GM20000 (cell line): ENCODE measurements around the gene RPL36.

Source experiments
- DNase-seq: peaks from one replicate; pipeline ENCODE4 v3.0.0; 2012; ENCODE audit warnings: low spot score
- CTCF ChIP-seq: IDR thresholded peaks from 2 replicates; pipeline ENCODE4 v1.5.1; 2012; ENCODE audit warnings: mild to moderate bottlenecking, control low read depth; ENCODE audit errors: extremely low read depth, missing control alignments

RPL36 gene

GRCh38 chr19:5690125-5690954 is at the start of gene RPL36:
RPL36 (plus strand) TSS chr19:5690295; CDS start chr19:5690508, 213 bp downstream.
- peak; percentile 97 for DNase-seq
- peak; percentile 98 for TF ChIP-seq CTCF

GRCh38 chr19:5641171-5641570 is 48.9 kb upstream of the RPL36 start:
- DNase-seq, result no peak
- no peak for TF ChIP-seq CTCF

GRCh38 chr19:5642204-5642603 is 47.9 kb upstream of the RPL36 start:
- no peak for DNase-seq
- no peak for TF ChIP-seq CTCF

- DNase-seq, result no peak
- no peak for TF ChIP-seq CTCF
Measured at GRCh38 chr19:5643060-5643459, 47.0 kb upstream of the RPL36 start.

- no peak for TF ChIP-seq CTCF
- no peak for DNase-seq
Measured at GRCh38 chr19:5644037-5644436, 46.1 kb upstream of the RPL36 start.

- DNase-seq, result no peak
- no peak for TF ChIP-seq CTCF
Measured at GRCh38 chr19:5645409-5645808, 44.7 kb upstream of the RPL36 start.

GRCh38 chr19:5646703-5647102 is 43.4 kb upstream of the RPL36 start:
- TF ChIP-seq CTCF, result no peak
- no peak for DNase-seq
